Naive thymus-derived CD8-positive, alpha-beta T cell (primary cell): ENCODE measurements around the gene LZTR1. TPM values are rescaled to one million over a fixed set of nuclear protein-coding genes. Genes with fewer than 3 reads are reported as not detected.

Experiments
- ATAC-seq, 2 donors: fragments of 150-1000 bp; cut with Tn5 transposase in 1 of 2; sonication (Bioruptor Pico), chemical (Tn5 transposase) in 1 of 2; 1 replicate in 1 of 2; 2 replicates in 1 of 2; pipeline ENCODE4 v1.10.0; 2021; ENCODE audit warnings: mild to moderate bottlenecking in 2 of 2, moderate library complexity in 2 of 2
- POLR2A ChIA-PET: fragments of 350-600 bp; sonication (Branson Sonifier 250); formaldehyde crosslinking; loops from one replicate; lab custom pipeline; 2021; ENCODE audit warnings: antibody characterized with exemption; lab: Charles Lee
- DNase-seq, 10 donors: peaks; one replicate each; pipeline versions ENCODE4 v3.0.0 to v3.0.0-alpha.2; 2020 to 2022
- H3K27ac Mint-ChIP-seq, 10 donors: one replicate each; pipeline ENCODE4 v1.8.0; 2020 to 2022; ENCODE audit warnings: mild to moderate bottlenecking in 10 of 10, mixed read lengths in 10 of 10, moderate library complexity in 4 of 10, inconsistent platforms in 1 of 10
- H3K27me3 Mint-ChIP-seq, 5 donors: one replicate each; pipeline ENCODE4 v1.8.0; 2021 to 2022; ENCODE audit warnings: mixed read lengths in 5 of 5
- H3K36me3 Mint-ChIP-seq, 3 donors: one replicate each; pipeline ENCODE4 v1.8.0; 2020 to 2022; ENCODE audit warnings: mixed read lengths in 3 of 3, mild to moderate bottlenecking in 2 of 3, inconsistent platforms in 1 of 3
- H3K4me1 Mint-ChIP-seq, 4 donors: one replicate each; pipeline ENCODE4 v1.8.0; 2021 to 2022; ENCODE audit warnings: mixed read lengths in 4 of 4
- H3K4me3 Mint-ChIP-seq, 10 donors: one replicate each; pipeline ENCODE4 v1.8.0; 2020 to 2022; ENCODE audit warnings: mild to moderate bottlenecking in 10 of 10, mixed read lengths in 10 of 10, moderate library complexity in 6 of 10, inconsistent platforms in 1 of 10
- H3K9me3 Mint-ChIP-seq, 9 donors: one replicate each; pipeline ENCODE4 v1.8.0; 2020 to 2022; ENCODE audit warnings: mixed read lengths in 9 of 9, mild to moderate bottlenecking in 3 of 9, inconsistent platforms in 1 of 9, moderate library complexity in 1 of 9
- polyA plus RNA-seq, 3 donors: library from polyadenylated mRNA; unstranded; fragments of 300-500 nt; fragmentation: Illumina TruSeq; gene quantifications; one replicate each; pipeline ENCODE4 v1.2.3, GENCODE V29; 2021
- total RNA-seq, 8 experiments: library from RNA in 2 of 8; stranded (reverse) in 2 of 8; gene quantifications; one replicate each; pipeline ENCODE4 v1.2.3 and lab custom pipeline; 2021 to 2026

The LZTR1 gene
- total and polyA plus RNA-seq, 5 experiments from 2014 or later: 8.6 to 103 (median 14.5) TPM

- peaks cover 0 to 4% (median 0%) of the 10 kb centered on the region in 9 donors for H3K9me3 Mint-ChIP-seq
- ATAC-seq: no peak
- peaks cover 28 to 50% (median 49%) of the 10 kb centered on the region in 4 donors for H3K4me1 Mint-ChIP-seq
- POLR2A ChIA-PET: interaction anchor here (4.3 kb wide), 1 partner anchor 22 kb away, joined by 78 read pairs; the partner anchor contains the start of gene THAP7
- peak overlapping the region in 7 of 10 donors; percentile 8 to 97 (median 86) for H3K4me3 Mint-ChIP-seq
- no peak for DNase-seq
- H3K36me3 Mint-ChIP-seq: peaks cover 0 to 2% (median 0%) of the 10 kb centered on the region in 3 donors
- H3K27ac Mint-ChIP-seq: peak overlapping the region in 9 of 10 donors; percentile 47 to 94 (median 74)
- H3K27me3 Mint-ChIP-seq: peaks cover 0 to 4% (median 0%) of the 10 kb centered on the region in 5 donors
Observed at GRCh38 chr22:20979940-20980453, 2.1 kb upstream of the LZTR1 start.

GRCh38 chr22:20980523-20980922 lies 1.6 kb upstream of the LZTR1 start:
- Mint-ChIP-seq H3K36me3 (peaks cover 0 to 2% (median 0%) of the 10 kb centered on the region in 3 donors), H3K27me3 (peaks cover 0 to 4% (median 0%) of the 10 kb centered on the region in 5 donors), H3K4me1 (peaks cover 28 to 52% (median 49%) of the 10 kb centered on the region in 4 donors), H3K9me3 (peaks cover 0 to 4% (median 0%) of the 10 kb centered on the region in 9 donors), H3K27ac (peak overlapping the region in 8 of 10 donors; percentile 18 to 94 (median 82)), H3K4me3 (peak overlapping the region in 9 of 10 donors; percentile 83 to 97 (median 93))
- DNase-seq: no peak
- ATAC-seq: no peak
- POLR2A ChIA-PET: interaction anchor here (2.4 to 4.3 kb wide), 2 partner anchors 10 to 22 kb away, joined by 12 to 78 read pairs; partner anchors contain the start of gene THAP7

- Mint-ChIP-seq H3K4me1 (peaks cover 28 to 52% (median 49%) of the 10 kb centered on the region in 4 donors), H3K27me3 (peaks cover 0 to 1% (median 0%) of the 10 kb centered on the region in 5 donors), H3K27ac (peak overlapping the region; percentile 84 to 95 (median 92)), H3K4me3 (peak overlapping the region; percentile 86 to 97 (median 94)), H3K9me3 (peaks cover 0 to 4% (median 0%) of the 10 kb centered on the region in 9 donors), H3K36me3 (peaks cover 0 to 5% (median 0%) of the 10 kb centered on the region in 3 donors)
- POLR2A ChIA-PET: interaction anchor here (1.2 to 4.3 kb wide), 5 partner anchors 10 to 40 kb away, joined by 3 to 78 read pairs (median 6); partner anchors contain the start of gene THAP7
- ATAC-seq: no peak
- peak in 1 of 10 donors; percentile 53 for DNase-seq
Observed at GRCh38 chr22:20980938-20981722, 967 bp upstream of the LZTR1 start.

GRCh38 chr22:20982563-20982882 lies 426 bp downstream of the LZTR1 start:
- Mint-ChIP-seq H3K4me3 (peak overlapping the region; percentile 88 to 97 (median 95)), H3K27ac (peak overlapping the region; percentile 88 to 97 (median 94)), H3K9me3 (peaks cover 0 to 4% (median 0%) of the 10 kb centered on the region in 9 donors), H3K4me1 (peaks cover 28 to 52% (median 49%) of the 10 kb centered on the region in 4 donors), H3K36me3 (peaks cover 0 to 19% (median 0%) of the 10 kb centered on the region in 3 donors), H3K27me3 (no peaks in the 10 kb centered on the region)
- ATAC-seq (peak in 1 of 2 donors; percentile 10), DNase-seq (peak in 1 of 10 donors; percentile 58)
- POLR2A ChIA-PET: interaction anchor here (1.0 to 4.3 kb wide), 9 partner anchors 8 to 1551 kb away, joined by 3 to 78 read pairs (median 4); partner anchors contain the start of genes CRKL, HIRA and THAP7

GRCh38 chr22:20983081-20983771 lies 1.1 kb downstream of the LZTR1 start:
- POLR2A ChIA-PET: interaction anchor here (1.5 to 4.3 kb wide), 2 partner anchors 19 to 66 kb away, joined by 3 to 78 read pairs; partner anchors contain the start of genes CRKL and THAP7
- DNase-seq (no peak), ATAC-seq (no peak)
- Mint-ChIP-seq H3K27me3 (no peaks in the 10 kb centered on the region), H3K4me3 (peak overlapping the region; percentile 88 to 97 (median 95)), H3K4me1 (peaks cover 30 to 53% (median 49%) of the 10 kb centered on the region in 4 donors), H3K9me3 (peaks cover 0 to 4% (median 0%) of the 10 kb centered on the region in 9 donors), H3K36me3 (peaks cover 0 to 24% (median 0%) of the 10 kb centered on the region in 3 donors), H3K27ac (peak overlapping the region; percentile 88 to 97 (median 94))

GRCh38 chr22:20985720-20986119 lies 3.6 kb downstream of the LZTR1 start:
- ATAC-seq (no peak), DNase-seq (no peak)
- no peak overlapping the region for H3K27ac Mint-ChIP-seq
- peaks cover 23 to 48% (median 32%) of the 10 kb centered on the region in 4 donors for H3K4me1 Mint-ChIP-seq
- H3K36me3 Mint-ChIP-seq: peaks cover 0 to 25% (median 2%) of the 10 kb centered on the region in 3 donors
- H3K27me3 Mint-ChIP-seq: no peaks in the 10 kb centered on the region
- POLR2A ChIA-PET: interaction anchor here (0.6 to 0.9 kb wide), 3 partner anchors 11 to 64 kb away, joined by 3 to 5 read pairs (median 3); partner anchors contain the start of gene THAP7
- no peaks in the 10 kb centered on the region for H3K9me3 Mint-ChIP-seq
- no peak overlapping the region for H3K4me3 Mint-ChIP-seq

- peak overlapping the region in 2 of 10 donors; percentile 3 to 16 for H3K27ac Mint-ChIP-seq
- H3K27me3 Mint-ChIP-seq: no peaks in the 10 kb centered on the region
- H3K4me1 Mint-ChIP-seq: peaks cover 18 to 41% (median 25%) of the 10 kb centered on the region in 4 donors
- POLR2A ChIA-PET: interaction anchor here (0.6 to 0.9 kb wide), 2 partner anchors 10 to 16 kb away, joined by 3 read pairs; partner anchors contain the start of gene THAP7
- ATAC-seq: no peak
- no peaks in the 10 kb centered on the region for H3K9me3 Mint-ChIP-seq
- DNase-seq: no peak
- peaks cover 0 to 27% (median 2%) of the 10 kb centered on the region in 3 donors for H3K36me3 Mint-ChIP-seq
- H3K4me3 Mint-ChIP-seq: no peak overlapping the region
Observed at GRCh38 chr22:20986365-20986764, 4.3 kb downstream of the LZTR1 start.

- Mint-ChIP-seq H3K4me1 (peaks cover 16 to 38% (median 19%) of the 10 kb centered on the region in 4 donors), H3K9me3 (no peaks in the 10 kb centered on the region), H3K27me3 (no peaks in the 10 kb centered on the region), H3K36me3 (peaks cover 0 to 31% (median 2%) of the 10 kb centered on the region in 3 donors), H3K27ac (no peak overlapping the region), H3K4me3 (no peak overlapping the region)
- no peak for DNase-seq
- POLR2A ChIA-PET: interaction anchor here (0.8 kb wide), 1 partner anchor 11 kb away, joined by 3 read pairs; no protein-coding TSS in a partner anchor
- no peak for ATAC-seq
Observed at GRCh38 chr22:20987375-20987774, 5.3 kb downstream of the LZTR1 start.

- Mint-ChIP-seq H3K36me3 (peaks cover 0 to 31% (median 2%) of the 10 kb centered on the region in 3 donors), H3K4me1 (peaks cover 5 to 24% (median 8%) of the 10 kb centered on the region in 4 donors), H3K27ac (no peak overlapping the region), H3K27me3 (no peaks in the 10 kb centered on the region), H3K9me3 (no peaks in the 10 kb centered on the region), H3K4me3 (no peak overlapping the region)
- ATAC-seq (no peak), DNase-seq (no peak)
- POLR2A ChIA-PET: interaction anchor here (3.3 kb wide), 1 partner anchor 11 kb away, joined by 16 read pairs; no protein-coding TSS in a partner anchor
Observed at GRCh38 chr22:20988573-20989322, 6.7 kb downstream of the LZTR1 start.

- Mint-ChIP-seq H3K27me3 (no peaks in the 10 kb centered on the region), H3K27ac (no peak overlapping the region), H3K4me1 (peaks cover 0 to 18% (median 4%) of the 10 kb centered on the region in 4 donors), H3K9me3 (no peaks in the 10 kb centered on the region), H3K4me3 (peak overlapping the region in 1 of 10 donors; percentile 19), H3K36me3 (peaks cover 0 to 31% (median 2%) of the 10 kb centered on the region in 3 donors)
- no peak for DNase-seq
- POLR2A ChIA-PET: interaction anchor here (1.2 to 3.3 kb wide), 2 partner anchors 10 to 13 kb away, joined by 5 to 16 read pairs; partner anchors contain the start of gene THAP7
- ATAC-seq: no peak
Observed at GRCh38 chr22:20989323-20990138, 7.4 kb downstream of the LZTR1 start.
